PC-3 (cell line): Measurements from ENCODE around the gene FLVCR1.

ENCODE experiments used
- CTCF ChIP-seq: fragments of 300-600 bp; sonication (generic); conservative IDR thresholded peaks from 2 replicates; pipeline ENCODE4 v1.5.1; 2017; ENCODE audit warnings: antibody characterized with exemption, low read depth, mild to moderate bottlenecking, low read length
- EZH2 ChIP-seq: fragments of 300-600 bp; sonication (generic); IDR thresholded peaks from one replicate; pipeline ENCODE4 v1.6.1; 2017; ENCODE audit warnings: antibody characterized with exemption, mild to moderate bottlenecking, low read length; ENCODE audit not compliant: unreplicated experiment
- EZH2phosphoT487 ChIP-seq: fragments of 300-600 bp; sonication (generic); IDR thresholded peaks from 2 replicates; pipeline ENCODE4 v1.6.1; 2018; ENCODE audit warnings: mild to moderate bottlenecking, antibody characterized with exemption, low read length, borderline replicate concordance

- TF ChIP-seq CTCF (no peak), EZH2 (no peak), EZH2phosphoT487 (no peak)
Measured at GRCh38 chr1:212938846-212939245, 80.8 kb downstream of the FLVCR1 start.
